Activated naive CD4-positive, alpha-beta T cell treated with anti-CD3 and anti-CD28 coated beads, Interleukin-2, amount 50 U/mL, for 24 hours (primary cell): ENCODE data around the gene HOXC11.

Experiments
- H3K27ac Mint-ChIP-seq: one replicate; pipeline ENCODE4 v1.8.0; 2021; ENCODE audit warnings: mild to moderate bottlenecking, mixed read lengths
- H3K27me3 Mint-ChIP-seq: one replicate; pipeline ENCODE4 v1.8.0; 2021; ENCODE audit warnings: mixed read lengths
- H3K36me3 Mint-ChIP-seq: one replicate; pipeline ENCODE4 v1.8.0; 2021; ENCODE audit warnings: mixed read lengths
- H3K4me1 Mint-ChIP-seq: one replicate; pipeline ENCODE4 v1.8.0; 2021; ENCODE audit warnings: mixed read lengths
- H3K4me3 Mint-ChIP-seq: one replicate; pipeline ENCODE4 v1.8.0; 2021; ENCODE audit warnings: mild to moderate bottlenecking, mixed read lengths
- H3K9me3 Mint-ChIP-seq: one replicate; pipeline ENCODE4 v1.8.0; 2021; ENCODE audit warnings: mixed read lengths

Gene HOXC11

DNA sequence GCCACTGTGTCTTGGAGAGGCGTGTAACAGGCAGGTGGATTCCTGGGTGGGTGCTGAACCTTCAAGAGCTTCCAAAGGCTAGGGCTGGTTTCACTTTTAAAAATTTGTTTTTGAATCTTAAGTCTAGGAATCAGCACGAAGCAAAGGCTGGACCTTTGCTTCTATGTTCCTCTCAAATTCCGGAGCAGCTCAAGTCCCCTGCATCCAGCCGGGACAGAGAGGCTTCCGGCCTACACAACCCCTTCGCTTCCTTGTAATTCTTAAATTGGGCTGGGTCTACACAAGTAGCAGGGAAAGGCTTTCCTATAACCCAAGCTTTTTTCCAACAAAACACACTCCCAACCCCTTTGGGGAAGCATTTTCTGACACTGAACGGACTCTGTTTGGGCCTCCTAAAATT, 9.9 kb upstream of the HOXC11 start:
- Mint-ChIP-seq H3K4me3 (no peak overlapping the region), H3K27ac (peak overlapping the region; percentile 41), H3K27me3 (peaks cover 77% of the 10 kb centered on the region), H3K4me1 (peaks cover 42% of the 10 kb centered on the region), H3K9me3 (peaks cover 11% of the 10 kb centered on the region), H3K36me3 (peaks cover 9% of the 10 kb centered on the region)

DNA sequence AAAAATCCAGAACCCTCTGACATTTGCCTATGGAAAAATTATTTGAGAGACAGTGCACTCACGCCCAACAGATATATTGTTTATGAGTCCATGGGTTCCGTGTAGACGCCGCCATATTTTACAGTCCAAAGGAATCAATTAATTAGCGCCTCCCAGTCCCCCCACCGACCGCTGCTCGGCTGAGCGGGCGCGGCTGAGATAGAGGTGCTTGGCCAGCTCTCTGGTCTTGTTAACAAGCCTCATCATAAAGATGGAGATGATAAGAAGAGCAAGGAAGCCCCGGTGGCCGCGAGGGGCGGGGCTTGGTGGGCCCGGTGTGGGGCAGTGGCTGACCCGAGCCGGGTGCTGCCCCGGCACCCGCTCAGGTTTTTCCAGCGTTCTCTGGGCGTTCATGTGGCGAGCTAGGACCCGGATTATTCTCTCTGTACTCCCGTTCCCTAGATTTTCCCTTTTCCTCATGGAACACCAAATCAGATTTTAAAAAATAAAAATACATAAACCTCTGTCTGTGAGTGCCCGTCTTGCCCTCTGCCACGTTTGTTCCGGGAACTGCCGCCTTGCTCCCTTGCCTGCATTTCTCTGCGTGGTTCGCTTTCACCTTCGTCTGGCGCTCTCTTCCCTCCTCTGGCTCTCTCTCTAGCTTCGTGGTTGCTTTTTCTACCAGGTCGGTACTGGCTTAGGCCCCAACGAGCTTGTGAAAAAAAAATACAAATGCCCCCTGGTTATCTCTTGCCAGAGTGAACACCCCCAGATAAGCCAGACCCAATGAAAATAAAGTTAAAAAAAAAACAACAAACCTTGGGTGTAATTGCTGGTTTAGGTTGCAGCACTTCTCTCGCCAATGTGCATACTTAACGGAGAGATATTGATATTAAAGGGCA, 9.3 kb upstream of the HOXC11 start:
- Mint-ChIP-seq H3K4me3 (peak overlapping the region; percentile 55), H3K27ac (peak overlapping the region; percentile 41)

DNA sequence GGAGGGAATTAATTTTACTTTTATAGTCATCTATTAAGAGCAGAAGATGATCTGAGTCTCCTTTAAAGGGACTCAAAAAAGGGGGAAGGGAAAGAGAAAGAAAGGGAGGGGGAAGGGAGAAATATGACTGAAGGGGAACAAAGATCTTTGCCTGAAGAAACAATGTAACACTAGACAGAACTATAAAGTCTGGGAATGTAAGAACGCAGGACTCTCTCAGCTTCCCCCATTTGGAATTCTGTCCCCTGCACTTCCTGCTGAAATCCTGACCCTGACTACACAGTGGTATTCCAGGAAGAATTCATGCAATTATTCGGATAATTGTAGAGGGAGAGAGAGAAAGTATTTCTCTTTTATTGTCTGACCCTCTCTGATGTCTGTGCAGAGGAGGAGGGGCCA, 8.6 kb upstream of the HOXC11 start:
- Mint-ChIP-seq H3K4me1 (peaks cover 42% of the 10 kb centered on the region), H3K27ac (no peak overlapping the region), H3K4me3 (peak overlapping the region; percentile 55), H3K36me3 (peaks cover 9% of the 10 kb centered on the region), H3K27me3 (peaks cover 79% of the 10 kb centered on the region), H3K9me3 (peaks cover 11% of the 10 kb centered on the region)

More for the DNA sequence above, 9.3 kb upstream of the HOXC11 start:
- peaks cover 42% of the 10 kb centered on the region for H3K4me1 Mint-ChIP-seq
- H3K36me3 Mint-ChIP-seq = peaks cover 9% of the 10 kb centered on the region
- H3K9me3 Mint-ChIP-seq = peaks cover 11% of the 10 kb centered on the region
- H3K27me3 Mint-ChIP-seq = peaks cover 77% of the 10 kb centered on the region

DNA sequence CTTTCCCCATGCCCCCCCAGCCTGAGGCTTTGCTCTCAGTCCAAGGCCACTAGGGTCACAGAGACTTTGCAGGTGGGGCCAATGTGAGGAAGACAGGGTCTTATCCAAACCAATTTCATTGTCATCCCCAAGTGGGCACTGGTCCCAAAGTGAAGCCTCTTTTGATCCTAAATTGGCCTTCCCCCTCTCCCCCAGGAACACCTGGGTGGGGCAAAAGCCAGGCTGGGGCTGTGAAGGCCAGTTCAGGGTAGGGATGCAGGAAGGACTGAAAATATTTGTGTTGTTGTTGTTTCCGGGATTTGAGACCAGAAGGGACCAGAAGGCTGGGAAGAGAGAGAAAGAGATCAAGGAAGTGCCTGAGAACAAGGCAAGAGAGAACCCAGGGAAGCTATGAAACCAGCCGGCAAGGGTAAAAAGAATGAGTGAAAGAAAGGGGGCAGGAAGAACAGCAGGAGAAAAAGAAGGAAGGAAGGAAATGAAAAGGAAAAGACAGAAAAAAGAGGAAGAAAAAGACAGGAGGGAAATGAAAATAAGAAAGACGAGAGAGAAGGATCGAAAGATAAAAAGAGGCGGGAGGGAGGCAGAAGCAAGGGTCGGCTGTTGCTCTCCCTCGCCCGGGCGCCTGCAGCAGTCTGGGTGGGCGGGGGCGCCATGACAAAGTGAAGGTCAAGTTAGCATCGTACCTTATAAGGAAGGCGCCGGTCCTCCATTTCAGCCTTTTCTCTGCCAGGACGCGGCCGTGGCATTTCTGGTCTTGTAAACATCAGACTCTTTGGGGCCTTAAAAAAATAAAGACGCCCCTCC, 7.4 kb upstream of the HOXC11 start:
- peak overlapping the region; percentile 8 for H3K4me3 Mint-ChIP-seq
- H3K4me1 Mint-ChIP-seq = peaks cover 39% of the 10 kb centered on the region
- H3K9me3 Mint-ChIP-seq = peaks cover 7% of the 10 kb centered on the region
- peaks cover 78% of the 10 kb centered on the region for H3K27me3 Mint-ChIP-seq
- peaks cover 8% of the 10 kb centered on the region for H3K36me3 Mint-ChIP-seq
- H3K27ac Mint-ChIP-seq = peak overlapping the region; percentile 65

DNA sequence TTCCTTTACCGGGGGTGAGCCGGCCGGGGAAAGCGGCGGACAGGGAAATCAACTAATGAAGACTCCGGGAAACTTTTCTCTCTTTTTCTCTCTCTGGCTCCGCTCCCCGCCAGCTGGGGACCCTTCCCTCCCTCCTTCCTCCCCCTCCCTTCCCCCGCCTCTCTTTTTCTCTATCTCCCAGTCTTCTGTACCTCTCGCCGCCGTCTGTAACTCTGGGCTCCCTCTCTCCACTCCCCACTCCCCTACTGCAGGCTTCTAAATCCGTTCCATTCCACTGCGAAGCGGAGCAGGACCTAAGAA, 6.9 kb upstream of the HOXC11 start:
- Mint-ChIP-seq H3K36me3 (peaks cover 8% of the 10 kb centered on the region), H3K4me1 (peaks cover 39% of the 10 kb centered on the region), H3K9me3 (peaks cover 7% of the 10 kb centered on the region), H3K27me3 (peaks cover 82% of the 10 kb centered on the region), H3K27ac (no peak overlapping the region), H3K4me3 (no peak overlapping the region)

DNA sequence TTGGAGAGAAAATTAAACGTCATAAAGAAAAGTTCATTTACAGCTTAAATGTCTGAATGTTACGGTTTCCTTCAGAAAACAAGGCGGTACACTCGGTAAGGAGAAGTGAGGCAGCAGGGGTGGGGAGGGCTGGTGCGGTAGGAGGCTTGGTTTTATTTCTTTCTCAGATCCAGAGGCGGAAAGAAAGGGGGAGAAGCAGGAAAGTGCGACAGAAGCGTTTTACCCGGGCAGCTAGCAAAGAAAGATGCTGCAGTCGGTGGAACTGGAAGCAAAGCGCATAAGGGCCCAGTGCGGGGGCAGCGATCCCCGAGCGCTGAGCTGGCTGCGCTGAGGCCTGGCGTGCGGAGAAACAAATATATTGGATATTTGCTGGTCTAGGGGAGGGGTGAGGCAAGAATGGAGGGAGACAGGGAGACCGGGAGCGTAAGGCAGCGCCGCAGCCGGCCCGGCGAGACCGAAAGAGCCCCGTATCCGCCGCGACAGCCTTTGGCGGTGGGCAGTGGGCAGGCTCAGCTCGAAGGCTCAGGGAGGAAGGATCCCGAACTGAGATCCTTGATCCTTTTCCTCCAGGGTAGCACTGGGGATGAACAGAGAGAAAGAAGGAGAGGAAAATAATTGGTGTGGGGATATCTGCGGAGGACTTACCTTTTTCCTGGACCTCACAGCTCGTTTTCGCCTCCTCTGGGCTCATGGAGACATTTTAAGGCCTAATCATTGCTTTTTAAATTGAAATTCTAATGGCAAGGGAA, 6.4 kb upstream of the HOXC11 start:
- H3K4me1 Mint-ChIP-seq = peaks cover 39% of the 10 kb centered on the region
- H3K9me3 Mint-ChIP-seq = peaks cover 7% of the 10 kb centered on the region
- H3K27me3 Mint-ChIP-seq = peaks cover 87% of the 10 kb centered on the region
- H3K4me3 Mint-ChIP-seq = peak overlapping the region; percentile 45
- peaks cover 8% of the 10 kb centered on the region for H3K36me3 Mint-ChIP-seq
- H3K27ac Mint-ChIP-seq = no peak overlapping the region

DNA sequence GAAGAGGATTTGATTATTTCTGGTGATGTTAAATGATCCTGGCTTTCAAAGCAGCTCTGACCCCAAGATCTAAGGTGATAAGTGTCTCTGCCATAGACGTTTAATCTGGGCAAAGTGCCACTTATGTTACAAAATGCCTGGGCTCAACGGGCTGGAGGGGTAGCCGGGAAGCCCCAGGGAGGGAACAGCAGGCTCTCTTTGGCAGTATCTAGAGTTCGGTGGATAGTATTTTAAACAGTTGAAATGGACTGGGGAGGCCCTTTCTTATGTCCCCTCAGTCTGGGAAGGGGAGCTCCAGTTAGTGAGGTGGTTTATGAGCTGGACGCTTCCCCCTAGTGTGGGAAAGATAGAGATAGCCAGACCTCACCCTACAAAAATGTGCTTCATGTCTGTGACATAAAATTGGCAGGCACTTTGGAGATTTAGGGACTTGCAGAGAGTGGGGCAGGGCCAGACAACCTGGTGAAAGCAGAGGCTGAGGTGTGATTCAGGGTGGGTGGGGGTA, 5.5 kb upstream of the HOXC11 start:
- H3K27me3 Mint-ChIP-seq = peaks cover 91% of the 10 kb centered on the region
- peaks cover 8% of the 10 kb centered on the region for H3K36me3 Mint-ChIP-seq
- H3K9me3 Mint-ChIP-seq = peaks cover 7% of the 10 kb centered on the region
- H3K4me1 Mint-ChIP-seq = peaks cover 39% of the 10 kb centered on the region
- H3K4me3 Mint-ChIP-seq = no peak overlapping the region
- H3K27ac Mint-ChIP-seq = no peak overlapping the region

DNA sequence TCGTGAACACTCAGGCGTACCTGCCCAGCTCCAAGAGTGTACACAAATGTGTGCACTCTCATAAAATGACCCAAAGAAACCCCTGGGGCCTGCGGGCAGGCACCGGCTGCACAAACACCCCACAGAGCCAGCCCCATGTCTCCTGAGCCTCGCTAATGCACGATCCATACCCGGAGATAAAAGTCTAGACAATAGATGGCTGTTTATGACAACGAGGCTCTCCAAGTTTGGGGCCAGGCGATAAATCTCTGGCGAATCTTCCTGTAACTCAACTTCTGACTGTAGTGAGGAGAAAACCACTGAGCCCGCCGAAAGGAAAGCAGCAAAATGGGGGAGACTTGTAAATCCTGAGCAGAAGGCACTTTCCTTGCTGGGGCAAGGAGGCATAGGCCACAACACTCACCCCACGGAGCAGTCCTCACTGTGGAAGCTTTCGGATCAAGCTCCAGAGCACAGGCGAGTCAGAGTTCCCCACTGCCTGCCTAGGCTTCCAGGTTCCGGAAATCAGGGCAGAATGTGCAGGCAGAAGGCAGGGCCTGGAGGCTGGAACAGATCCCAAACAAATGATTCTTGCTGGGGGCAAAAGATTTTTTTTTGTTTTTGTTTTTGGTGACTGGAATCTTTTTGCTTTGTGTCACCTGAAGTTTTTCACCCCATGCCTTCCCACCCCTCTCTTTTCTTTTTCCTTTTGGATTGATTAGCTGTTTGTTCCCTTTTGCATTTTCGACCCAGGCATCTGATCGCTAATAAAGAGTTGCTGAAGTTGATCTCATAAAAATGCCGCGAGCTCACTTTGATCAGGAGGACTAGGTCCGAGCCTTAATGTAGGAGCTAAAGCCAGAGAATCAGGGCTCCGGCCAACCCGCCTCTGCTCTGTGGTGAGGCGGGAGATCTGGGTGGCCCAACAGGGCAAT, 4.5 kb upstream of the HOXC11 start:
- Mint-ChIP-seq H3K4me3 (no peak overlapping the region), H3K36me3 (peaks cover 11% of the 10 kb centered on the region), H3K4me1 (peaks cover 42% of the 10 kb centered on the region), H3K27ac (peak overlapping the region; percentile 53), H3K9me3 (peaks cover 7% of the 10 kb centered on the region), H3K27me3 (peaks cover 91% of the 10 kb centered on the region)

DNA sequence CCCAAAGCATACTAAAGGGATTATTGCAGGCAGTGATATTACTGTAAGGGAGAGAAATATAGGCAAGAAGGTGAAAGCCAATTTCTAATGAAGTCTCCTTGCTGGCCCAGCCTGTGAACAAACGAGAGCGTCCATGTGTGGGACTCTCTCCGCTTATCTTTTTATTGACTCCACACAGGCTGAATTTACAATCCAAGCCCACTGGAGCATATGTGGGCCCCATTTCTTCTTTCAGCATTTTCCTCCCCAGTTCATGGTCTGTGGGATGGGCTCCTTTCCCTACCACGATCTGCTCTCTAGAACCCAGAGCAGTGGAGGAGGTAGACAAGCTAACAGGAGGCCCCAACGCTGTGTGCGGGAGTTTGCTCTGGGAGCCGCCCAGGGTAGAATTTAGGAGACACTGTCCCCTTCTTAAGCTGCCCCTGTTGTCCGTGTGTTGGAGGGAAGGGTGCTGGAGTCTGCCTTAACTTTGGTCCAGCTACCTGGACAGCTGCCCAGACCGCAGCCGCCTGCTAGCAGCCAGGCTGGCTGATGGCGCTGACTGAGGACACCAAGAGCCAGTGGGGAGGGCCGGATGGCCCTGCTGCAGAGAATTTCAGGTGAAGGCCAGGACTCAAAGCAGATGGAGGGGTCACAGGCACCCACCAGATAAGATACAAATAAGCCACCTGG, 3.2 kb upstream of the HOXC11 start:
- Mint-ChIP-seq H3K36me3 (peaks cover 8% of the 10 kb centered on the region), H3K9me3 (no peaks in the 10 kb centered on the region), H3K27me3 (peaks cover 82% of the 10 kb centered on the region), H3K27ac (no peak overlapping the region), H3K4me3 (no peak overlapping the region), H3K4me1 (peaks cover 35% of the 10 kb centered on the region)

DNA sequence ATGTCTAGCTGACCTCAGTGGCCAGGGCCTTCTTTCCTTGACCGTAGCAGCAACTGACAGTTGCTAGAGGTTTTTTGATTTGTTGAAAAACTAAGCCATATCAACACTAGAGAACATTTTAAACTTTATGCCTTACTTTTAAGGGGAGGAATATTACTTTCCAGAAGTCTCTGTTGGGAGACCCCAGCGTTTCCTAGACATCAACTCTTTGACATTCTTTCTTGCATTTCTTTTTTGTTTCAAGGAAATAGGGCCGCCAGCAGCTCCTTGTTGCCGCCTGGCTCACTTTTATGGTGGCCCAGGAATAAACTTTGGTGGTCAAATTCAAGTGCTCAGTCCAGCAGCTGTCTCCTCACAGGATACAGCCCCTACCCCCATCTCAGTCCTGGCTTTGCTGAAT, 2.5 kb upstream of the HOXC11 start:
- Mint-ChIP-seq H3K9me3 (no peaks in the 10 kb centered on the region), H3K4me1 (peaks cover 33% of the 10 kb centered on the region), H3K27ac (no peak overlapping the region), H3K4me3 (no peak overlapping the region), H3K36me3 (peaks cover 6% of the 10 kb centered on the region), H3K27me3 (peaks cover 79% of the 10 kb centered on the region)

DNA sequence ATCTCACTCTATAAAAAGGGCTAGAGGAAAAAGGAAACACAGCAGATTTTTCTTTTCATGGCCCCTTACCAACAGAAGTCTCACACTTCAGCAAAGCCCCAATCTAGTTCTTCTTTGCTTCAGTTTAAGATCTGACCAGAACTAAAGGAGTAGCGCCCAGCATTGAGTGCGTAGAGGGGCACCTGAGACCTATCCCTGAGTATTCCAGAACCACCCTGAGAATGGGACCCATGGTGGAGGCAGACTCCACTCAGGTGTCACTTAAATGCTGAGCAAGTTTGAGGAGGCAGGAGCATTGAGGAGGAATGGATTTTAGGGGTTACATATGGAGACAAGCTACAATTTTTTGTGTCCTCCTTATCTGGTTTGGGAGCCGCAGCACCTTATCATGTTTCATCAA, 1.8 kb upstream of the HOXC11 start:
- no peak overlapping the region for H3K27ac Mint-ChIP-seq
- peaks cover 79% of the 10 kb centered on the region for H3K27me3 Mint-ChIP-seq
- H3K9me3 Mint-ChIP-seq = no peaks in the 10 kb centered on the region
- H3K36me3 Mint-ChIP-seq = peaks cover 5% of the 10 kb centered on the region
- peaks cover 32% of the 10 kb centered on the region for H3K4me1 Mint-ChIP-seq
- no peak overlapping the region for H3K4me3 Mint-ChIP-seq

DNA sequence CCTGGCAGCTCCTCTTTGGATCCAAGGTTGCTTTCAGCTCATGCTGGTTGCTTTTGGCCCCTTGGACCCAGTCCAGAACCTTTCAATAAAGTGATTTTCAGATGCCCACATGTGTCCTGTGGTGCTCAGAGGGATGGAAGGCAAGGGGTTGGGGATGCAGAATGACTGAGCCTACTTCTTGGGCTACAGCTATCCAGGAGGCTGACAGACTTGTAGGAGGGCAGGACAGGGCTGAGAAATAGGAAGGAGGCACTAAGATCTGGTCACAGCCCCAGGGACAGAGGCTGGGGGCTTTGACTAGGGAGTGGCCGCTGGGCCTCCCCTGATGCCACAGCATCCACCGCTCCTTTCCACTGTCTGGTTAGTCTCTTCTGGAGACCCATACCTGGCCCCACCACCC, 1.2 kb upstream of the HOXC11 start:
- H3K36me3 Mint-ChIP-seq = peaks cover 5% of the 10 kb centered on the region
- H3K27me3 Mint-ChIP-seq = peaks cover 76% of the 10 kb centered on the region
- H3K9me3 Mint-ChIP-seq = no peaks in the 10 kb centered on the region
- H3K4me1 Mint-ChIP-seq = peaks cover 26% of the 10 kb centered on the region
- H3K27ac Mint-ChIP-seq = peak overlapping the region; percentile 31
- H3K4me3 Mint-ChIP-seq = no peak overlapping the region

DNA sequence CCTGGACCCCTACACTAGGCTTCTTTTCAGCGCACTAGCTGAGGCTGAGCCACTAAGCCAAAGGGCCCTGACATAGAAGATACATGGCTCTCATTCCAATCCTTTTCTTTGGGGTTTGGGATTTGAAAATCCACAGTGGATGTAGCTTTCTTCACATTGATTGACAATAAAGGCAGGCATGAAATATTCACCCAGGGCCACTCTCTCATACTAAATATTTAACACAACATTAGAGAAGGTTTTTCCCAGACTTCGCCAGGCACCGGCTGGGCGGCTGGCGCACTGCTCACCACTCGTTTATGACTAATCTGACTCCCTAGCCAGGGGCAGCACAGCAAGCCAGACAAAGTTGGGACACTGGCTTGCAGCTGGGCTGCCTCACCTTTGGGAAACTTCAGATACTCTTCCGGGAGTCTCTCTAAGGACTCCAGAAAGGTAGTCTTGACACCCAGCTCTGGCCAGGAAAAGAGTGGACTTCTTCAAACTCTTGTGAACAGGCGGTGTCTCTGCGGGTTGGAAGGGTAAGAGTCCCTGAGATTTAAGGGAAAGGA, 699 bp upstream of the HOXC11 start:
- Mint-ChIP-seq H3K36me3 (peaks cover 5% of the 10 kb centered on the region), H3K4me3 (no peak overlapping the region), H3K27ac (no peak overlapping the region), H3K9me3 (no peaks in the 10 kb centered on the region), H3K27me3 (peaks cover 76% of the 10 kb centered on the region), H3K4me1 (peaks cover 25% of the 10 kb centered on the region)
